RPMI7951 (cell line): ENCODE data around the gene SURF4. TPM values are rescaled to one million over a fixed set of nuclear protein-coding genes. Genes with fewer than 3 reads are reported as not detected.

Experiments
- DNase-seq: peaks from one replicate; pipeline ENCODE4 v3.0.0-alpha.2; 2012; ENCODE audit warnings: low read depth
- total RNA-seq: library from RNA; depleted of rRNA; stranded (reverse); fragments of >200 nt; shearing (Covaris generic); gene quantifications from 2 replicates; pipeline ENCODE4 v1.2.3, GENCODE V29; 2014; rRNA removed

SURF4 gene
- total RNA-seq: 188 and 217 TPM in 2 replicates

- peak; percentile 94 for DNase-seq
Measured at GRCh38 chr9:133375724-133376654, at the start of gene SURF4, which contains the start of gene STKLD1. Gene SURF4 (minus strand): TSS chr9:133376060. CDS start chr9:133375969, 91 bp downstream. Gene STKLD1 (plus strand): TSS chr9:133376366. CDS start chr9:133376474, 108 bp downstream.

- DNase-seq: no peak
Measured at GRCh38 chr9:133425049-133425632, 49.3 kb upstream of the SURF4 start.

- DNase-seq: no peak
Measured at GRCh38 chr9:133424187-133424586, 48.3 kb upstream of the SURF4 start.

- DNase-seq: no peak
Measured at GRCh38 chr9:133423216-133423615, 47.4 kb upstream of the SURF4 start.

GRCh38 chr9:133421615-133422542 lies 46.0 kb upstream of the SURF4 start, which contains the start of gene ADAMTS13:
Gene ADAMTS13 (plus strand): TSS chr9:133422367. CDS start chr9:133422444, 77 bp downstream.
- DNase-seq: no peak

DNA sequence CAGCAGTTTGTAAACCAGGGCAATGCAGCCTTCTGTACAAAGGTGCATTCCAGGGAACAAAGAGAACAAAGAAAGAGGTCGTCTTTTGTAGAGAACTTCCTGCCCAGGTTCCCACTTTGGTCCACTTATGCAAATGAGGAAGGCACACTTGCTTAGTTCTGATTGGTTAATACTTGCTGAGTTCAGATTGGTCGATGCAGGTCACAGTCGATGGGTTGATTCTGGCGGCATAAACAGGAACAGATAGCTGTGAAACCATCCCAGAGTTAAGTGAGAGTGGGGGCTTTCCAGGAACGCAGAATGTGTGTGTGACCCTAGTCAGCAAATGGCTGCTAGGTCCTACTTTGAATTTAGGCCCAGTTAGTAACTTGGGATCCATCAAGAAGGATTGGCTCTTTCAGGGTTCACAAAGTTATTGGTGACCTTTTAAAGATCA lies 44.5 kb upstream of the SURF4 start:
- DNase-seq: no peak

DNA sequence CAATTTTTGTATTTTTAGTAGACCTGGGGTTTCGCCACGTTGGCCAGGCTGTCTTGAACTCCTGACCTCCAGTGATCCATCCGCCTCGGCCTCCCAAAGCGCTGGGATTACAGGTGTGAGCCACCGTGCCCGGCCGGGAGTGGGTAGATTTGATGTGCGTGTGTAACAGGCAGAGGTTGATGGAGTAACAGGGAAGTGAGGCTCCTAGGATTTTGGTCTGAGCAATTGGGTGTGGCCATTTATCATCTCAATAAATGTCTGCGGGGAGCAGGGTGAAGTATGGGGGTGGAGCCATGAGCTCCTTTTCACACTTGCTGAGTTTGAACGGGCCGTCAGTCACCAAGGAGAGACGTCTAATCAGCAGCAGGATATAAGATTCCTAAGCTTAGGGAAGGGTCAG lies 43.1 kb upstream of the SURF4 start:
- DNase-seq: no peak

DNA sequence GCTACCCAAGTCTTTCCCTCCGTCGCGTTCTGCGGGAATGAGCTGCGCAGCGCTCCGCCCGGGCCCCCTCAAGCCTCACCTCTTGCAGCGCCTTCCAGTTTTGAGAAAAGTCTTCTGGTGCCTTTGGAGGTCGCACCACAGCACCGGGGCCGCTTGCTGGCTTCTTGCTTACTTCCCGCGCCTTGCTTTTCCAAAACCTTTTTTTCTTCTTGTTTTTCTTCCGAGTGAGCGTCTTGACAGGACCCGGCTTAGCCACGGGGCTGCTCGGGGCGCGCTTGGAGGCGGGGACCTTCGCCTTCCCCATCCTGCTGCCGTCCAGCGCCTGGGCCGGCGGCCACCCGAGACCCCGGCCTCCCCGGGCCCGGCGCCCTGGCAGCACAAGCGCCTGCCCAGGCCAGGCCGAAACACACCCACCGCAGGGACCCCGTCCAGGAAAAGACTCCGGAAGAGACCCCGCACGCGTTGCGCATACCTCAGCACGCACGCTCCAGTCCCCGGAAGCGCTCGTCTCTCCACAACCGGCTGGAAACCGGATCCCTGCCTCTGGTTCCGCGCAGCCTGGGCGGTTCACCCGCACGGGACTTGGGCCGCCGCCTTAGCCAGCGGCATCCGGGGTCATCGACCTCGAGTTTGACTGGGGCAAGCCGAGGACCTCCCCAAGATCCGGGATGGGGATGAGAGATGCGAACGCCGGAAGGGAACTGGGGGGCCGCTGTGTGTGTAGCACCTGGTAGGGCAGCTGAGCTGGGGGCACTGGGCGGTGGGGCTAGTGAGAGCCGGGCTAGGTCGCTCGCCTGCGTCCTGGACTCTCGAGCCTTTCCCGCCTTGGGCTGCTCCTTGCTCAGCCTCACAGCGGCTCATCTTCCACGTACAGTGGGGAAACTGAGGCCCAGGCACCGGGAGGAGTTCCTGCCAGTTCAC lies 41.9 kb upstream of the SURF4 start, which contains the start of gene REXO4:
Gene REXO4, minus strand, starts transcription at position 470 of the 921 bp plus-strand sequence. Its CDS starts 166 bp downstream, at position 304.
- DNase-seq: peak; percentile 81

GRCh38 chr9:133415170-133415569 lies 39.3 kb upstream of the SURF4 start:
- DNase-seq: no peak

DNA sequence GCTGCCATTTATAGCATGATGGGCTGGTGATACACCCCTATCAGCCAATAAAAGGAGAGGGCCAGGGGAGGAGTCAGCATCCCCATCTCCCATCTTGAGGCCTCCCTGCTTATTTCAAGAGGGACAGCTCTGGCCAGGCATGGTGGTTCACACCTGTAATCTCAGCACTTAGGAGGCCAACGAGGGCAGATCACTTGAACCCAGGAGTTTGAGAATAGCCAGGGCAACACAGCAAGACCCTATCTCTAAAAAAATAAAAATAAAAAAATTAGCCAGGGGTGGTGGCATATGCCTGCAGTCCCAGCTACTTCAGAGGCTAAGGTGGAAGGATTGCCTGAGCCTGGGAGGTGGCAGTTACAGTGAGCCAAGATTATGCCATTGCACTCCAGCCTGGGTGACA lies 32.2 kb upstream of the SURF4 start:
- DNase-seq: no peak

DNA sequence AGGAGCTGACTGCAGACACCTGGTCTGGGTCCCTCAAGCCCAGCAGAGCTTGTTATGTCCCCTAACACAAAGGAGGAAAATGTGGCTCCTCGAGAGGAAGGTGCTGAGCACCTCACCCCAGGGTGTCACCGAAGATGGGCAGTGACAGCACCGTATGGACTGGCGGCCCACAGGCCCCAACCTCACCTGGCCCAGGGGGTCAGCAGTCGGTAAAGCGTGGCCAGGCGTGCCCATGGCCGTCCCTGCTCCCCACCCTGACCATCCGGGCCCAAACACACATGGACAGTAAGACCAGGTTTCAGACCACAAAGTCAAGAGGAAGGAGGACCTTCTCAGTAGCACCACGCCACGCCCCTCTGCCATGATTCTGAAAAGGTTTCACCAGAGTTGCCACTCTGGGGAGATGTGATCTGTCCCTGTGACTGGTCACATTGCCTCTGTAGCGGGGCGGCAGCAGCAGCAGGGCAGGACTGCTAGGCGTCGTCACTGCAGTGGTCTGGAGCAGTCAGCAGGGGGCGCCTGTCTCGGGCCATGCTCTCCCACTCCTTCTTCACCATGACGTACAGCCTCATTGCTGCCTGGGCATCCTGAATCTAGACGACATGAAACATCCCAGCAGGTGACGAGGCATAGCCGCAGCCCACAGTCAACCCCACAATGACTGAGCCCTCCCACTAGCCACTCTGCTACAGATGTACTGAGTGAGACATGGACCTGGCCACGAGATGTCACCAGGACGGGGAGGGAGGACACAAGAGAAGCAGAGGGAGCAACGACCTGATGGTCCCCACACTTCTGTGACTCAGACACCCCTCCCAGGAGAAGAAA lies 30.8 kb upstream of the SURF4 start:
- peak; percentile 45 for DNase-seq

DNA sequence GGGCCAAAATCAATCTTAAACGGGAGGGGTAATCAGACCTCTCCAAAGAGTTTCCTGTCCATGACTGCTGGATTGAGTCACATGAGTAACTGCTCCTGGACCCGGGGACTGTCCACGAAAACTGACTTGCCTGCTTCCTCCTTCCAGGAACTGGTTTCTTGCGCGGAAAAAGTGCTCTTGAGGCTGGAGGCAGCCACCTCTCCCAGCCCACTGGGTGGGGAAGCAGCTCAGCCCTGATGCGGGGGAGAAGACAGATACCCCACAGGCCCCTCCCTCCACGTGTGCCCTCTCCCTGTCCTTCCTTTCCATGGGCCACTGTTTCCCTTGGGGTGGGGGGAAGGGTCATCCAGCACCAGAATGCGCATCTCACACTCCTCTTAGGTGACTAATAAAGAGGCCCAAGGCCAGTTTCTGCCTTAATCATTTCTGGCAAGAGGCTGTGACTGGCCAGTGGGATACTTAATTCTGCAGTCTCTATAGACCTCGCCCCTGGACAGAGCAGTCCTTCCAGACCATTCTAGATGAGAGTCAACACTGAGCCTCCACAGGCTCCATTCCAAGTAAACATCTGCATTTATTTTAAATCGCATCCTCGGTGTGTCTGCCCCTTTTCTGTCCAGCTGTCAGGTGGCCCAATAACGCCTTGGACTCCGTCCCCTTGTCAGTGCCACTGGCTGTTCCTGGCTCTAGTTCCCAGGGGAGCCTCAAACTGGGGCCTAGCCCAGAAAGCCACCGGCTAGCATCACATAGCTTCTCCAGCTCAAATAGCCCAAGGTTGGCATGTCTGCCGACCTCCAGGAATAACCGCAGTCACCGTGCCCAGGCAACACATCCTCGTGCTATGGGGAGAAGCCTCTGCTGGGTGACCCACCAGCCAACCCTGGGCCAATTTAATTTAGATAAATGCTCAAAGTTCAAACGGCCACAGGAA lies 29.9 kb upstream of the SURF4 start:
- DNase-seq: no peak

- DNase-seq: no peak
Measured at GRCh38 chr9:133404454-133405002, 28.7 kb upstream of the SURF4 start.

DNA sequence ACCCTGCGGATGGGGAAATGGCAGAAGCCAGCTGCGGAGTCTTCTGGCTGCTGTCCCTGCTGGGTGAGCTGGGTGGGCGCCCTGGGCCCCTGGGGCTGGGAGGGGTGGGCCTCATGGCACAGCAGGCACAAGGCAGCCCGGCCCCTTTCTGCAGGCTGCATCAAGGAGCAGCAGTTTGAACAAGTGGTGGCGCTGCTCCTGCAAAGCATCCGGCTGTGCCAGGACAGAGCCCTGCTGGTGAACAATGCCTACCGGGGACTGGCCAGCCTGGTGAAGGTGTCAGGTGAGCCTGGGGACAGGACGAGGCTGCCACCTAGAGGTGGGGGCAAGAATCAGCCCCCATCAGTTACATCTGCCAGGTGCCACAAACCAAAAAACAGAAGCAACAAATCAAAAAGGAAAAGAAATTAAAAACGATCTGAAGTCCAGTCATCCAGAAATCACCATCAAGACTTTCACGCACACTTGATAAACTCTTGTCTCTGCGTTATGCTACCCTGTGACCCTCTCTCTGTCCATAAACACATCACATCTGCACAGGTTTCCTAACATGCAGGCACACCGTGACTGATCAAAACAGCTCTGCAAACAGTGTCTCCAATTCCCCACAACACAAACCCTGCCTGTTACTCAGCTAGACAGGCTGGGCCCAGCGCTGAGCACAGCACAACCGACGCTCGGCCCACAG lies 28.1 kb upstream of the SURF4 start:
- no peak for DNase-seq

DNA sequence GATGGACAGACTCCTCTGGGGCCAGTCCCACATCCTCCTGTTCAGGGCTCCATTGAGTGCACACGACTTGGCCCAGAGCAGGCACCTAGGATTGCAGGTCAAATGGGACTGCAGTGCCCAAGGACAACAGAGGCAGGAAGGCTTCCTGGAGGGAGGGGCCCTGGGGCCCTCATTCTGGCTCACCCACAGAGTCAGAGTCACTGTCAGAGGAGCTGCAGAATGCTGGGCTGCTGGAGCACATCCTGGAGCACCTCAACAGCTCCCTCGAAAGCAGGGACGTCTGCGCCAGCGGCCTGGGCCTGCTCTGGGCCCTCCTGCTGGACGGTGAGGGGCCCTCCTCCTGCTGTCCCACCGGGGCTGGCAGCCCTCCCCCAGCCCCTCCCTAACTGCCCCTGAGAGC lies 26.8 kb upstream of the SURF4 start:
- DNase-seq: no peak

DNA sequence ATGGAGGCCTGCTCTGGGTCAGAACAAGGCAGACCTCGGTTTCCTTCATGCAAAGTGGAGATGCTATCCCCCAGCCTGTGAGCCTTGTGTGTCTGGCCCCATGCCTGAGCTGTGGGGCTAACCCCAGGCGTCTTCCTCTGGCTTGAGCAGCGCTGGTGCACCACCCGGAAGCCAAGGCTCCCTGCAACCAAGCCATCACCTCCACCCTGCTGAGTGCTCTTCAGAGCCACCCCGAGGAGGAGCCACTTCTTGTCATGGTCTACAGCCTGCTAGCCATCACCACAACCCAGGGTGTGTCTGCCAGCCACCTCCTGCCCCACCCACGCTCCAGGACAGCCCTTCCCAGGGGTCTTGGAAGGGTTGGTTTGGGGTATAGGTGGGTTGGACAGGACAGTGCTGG lies 25.7 kb upstream of the SURF4 start:
- DNase-seq: no peak

DNA sequence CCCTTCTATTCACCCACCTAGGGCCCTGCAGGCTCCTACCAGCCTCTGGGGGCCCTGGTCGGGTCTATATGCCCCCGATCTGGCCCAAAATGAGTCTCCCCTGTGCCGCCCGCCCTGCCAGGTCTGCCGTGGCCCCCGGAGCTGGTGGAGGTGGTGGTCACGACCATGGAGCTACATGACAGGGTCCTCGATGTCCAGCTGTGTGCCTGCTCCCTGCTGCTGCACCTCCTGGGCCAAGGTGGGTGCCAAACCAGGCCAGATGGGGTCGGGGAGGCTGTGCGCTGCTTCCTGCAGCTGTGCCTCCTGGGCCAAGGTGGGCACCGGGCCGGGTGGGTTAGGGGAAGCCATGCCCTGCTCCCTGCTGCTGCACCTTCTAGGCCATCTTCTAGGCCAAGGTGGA lies 24.4 kb upstream of the SURF4 start:
- DNase-seq: no peak

- DNase-seq: no peak
Measured at GRCh38 chr9:133397895-133398294, 22.0 kb upstream of the SURF4 start.
